GM20431 (cell line): ENCODE results near the gene MRGPRD.
"Not testable (repeated sequence)": the region's sequence is repeated elsewhere in the genome, so short reads cannot be mapped to it uniquely, and the experiment has no call there.

Experiments used
- in situ Hi-C: fragments of 300-500 bp; cut with MseI, MboI; formaldehyde crosslinking; loops from one replicate; pipeline ENCODE4 v1.15.0; 2020; ENCODE audit warnings: low sequenced_read_pairs; ENCODE audit not compliant: unreplicated experiment

Gene MRGPRD

GRCh38 chr11:69007975-69008381, 27.2 kb upstream of the MRGPRD start:
- in situ Hi-C loops = no loop called here

GRCh38 chr11:69006816-69007215, 26.0 kb upstream of the MRGPRD start:
- in situ Hi-C loops = no loop called here

- in situ Hi-C loops = no loop called here
Observed at GRCh38 chr11:69005631-69006368, 25.0 kb upstream of the MRGPRD start.

GRCh38 chr11:69005183-69005630, 24.4 kb upstream of the MRGPRD start:
- in situ Hi-C loops = no loop called here

- in situ Hi-C loops = no loop called here
Observed at GRCh38 chr11:69004411-69005182, 23.8 kb upstream of the MRGPRD start.

- in situ Hi-C loops = no loop called here
Observed at GRCh38 chr11:69003866-69004367, 23.1 kb upstream of the MRGPRD start.

GRCh38 chr11:69003301-69003865, 22.6 kb upstream of the MRGPRD start:
- in situ Hi-C loops = no loop called here

- in situ Hi-C loops = no loop called here
Observed at GRCh38 chr11:69002570-69003231, 21.9 kb upstream of the MRGPRD start.

GRCh38 chr11:69002110-69002569, 21.4 kb upstream of the MRGPRD start:
- in situ Hi-C loops = no loop called here

- in situ Hi-C loops = no loop called here
Observed at GRCh38 chr11:69001243-69002081, 20.7 kb upstream of the MRGPRD start.

GRCh38 chr11:69000831-69001242, 20.1 kb upstream of the MRGPRD start:
- in situ Hi-C loops = no loop called here

- in situ Hi-C loops = no loop called here
Observed at GRCh38 chr11:69000391-69000790, 19.6 kb upstream of the MRGPRD start.

- in situ Hi-C loops = not testable (repeated sequence)
Observed at GRCh38 chr11:68999748-69000355, 19.1 kb upstream of the MRGPRD start.

- in situ Hi-C loops = no loop called here
Observed at GRCh38 chr11:68999093-68999747, 18.4 kb upstream of the MRGPRD start.

GRCh38 chr11:68998390-68998911, 17.7 kb upstream of the MRGPRD start:
- in situ Hi-C loops = no loop called here

GRCh38 chr11:68997995-68998348, 17.2 kb upstream of the MRGPRD start:
- in situ Hi-C loops = no loop called here

- in situ Hi-C loops = no loop called here
Observed at GRCh38 chr11:68997124-68997994, 16.6 kb upstream of the MRGPRD start.
